Measurements from ENCODE around the gene EED.

- TF ChIP-seq CTCF (IDR thresholded peaks at IDR 0.05; ENCODE audit: low read depth, low read length, missing input control) (no peak), JUND (IDR thresholded peaks at IDR 0.05) (no peak), ATF3 (IDR thresholded peaks at IDR 0.05) (no peak), TAF1 (conservative IDR thresholded peaks at IDR 0.05) (no peak)
These were observed 45.2 kb upstream of the EED start for GRCh38 chr11:86199354-86199753.
